ENCODE results near the gene PKNOX2.

GRCh38 chr11:125136001-125136400, 28.6 kb upstream of the PKNOX2 start:
- TF ChIP-seq CTCF (IDR thresholded peaks at IDR 0.05): no peak
- TF ChIP-seq POLR2AphosphoS5 (IDR thresholded peaks at IDR 0.05; ENCODE audit: insufficient read depth in 1 of 2, low read depth in 1 of 2): no peak
- TF ChIP-seq POLR2A (IDR thresholded peaks at IDR 0.05): no peak

Measured in vagina (tissue), 2 donors.